K562 (cell line): ENCODE results near the gene DNAH5. TPM values are rescaled to one million over a fixed set of nuclear protein-coding genes. Genes with fewer than 3 reads are reported as not detected.

Experiments
- ATAC-seq: fragments of 200-7000 bp; cut with Tn5 transposase; 3 replicates; pipeline ENCODE4 v1.9.1; 2020; ENCODE audit warnings: moderate library complexity
- BruUV-seq: library from RNA; stranded (reverse); fragments of 400-500 nt; replicated peaks from 2 replicates; lab custom pipeline; 2021; lab: Mats Ljungman, UMichigan
- CTCF ChIA-PET: fragments of 300-600 bp; formaldehyde crosslinking; extraction: SDS; loops from one replicate; lab custom pipeline; 2021; ENCODE audit warnings: low intra/inter-chr PET ratio; lab: Yijun Ruan, JAX
- POLR2A ChIA-PET: fragments of 300-600, 350-650 bp; sonication (Branson Sonifier 250); formaldehyde crosslinking; extraction: SDS; loops from one replicate; lab custom pipeline; 2021; ENCODE audit warnings: antibody characterized with exemption, inconsistent platforms; lab: Yijun Ruan, JAX
- DNase-seq, 4 experiments: peaks; one replicate each; pipeline versions ENCODE4 v3.0.0 to v3.0.0-alpha.2; 2011 to 2018; ENCODE audit warnings: low spot score in 3 of 4, mixed read lengths in 3 of 4; ENCODE audit errors: extremely low read depth in 1 of 4
- FAIRE-seq: peaks from 2 replicates; lab custom pipeline; 2011; peaks lifted over from hg19 to GRCh38; lab: Jason Lieb, UNC
- H2AFZ ChIP-seq: 2 replicates; pipeline ENCODE4 v1.6.0; 2011; ENCODE audit warnings: low read depth, low read length, control low read depth, inconsistent platforms
- H3K27ac ChIP-seq: fragments of 200-600 bp; 3 replicates; pipeline ENCODE4 v1.8.0; 2011; ENCODE audit warnings: low read depth, mild to moderate bottlenecking, control low read depth, inconsistent platforms, low read length, moderate library complexity, mixed read lengths; ENCODE audit errors: extremely low read depth
- H3K27me3 ChIP-seq, 2 experiments: fragments of 300-600 bp in 1 of 2; 2 replicates in 1 of 2; 3 replicates in 1 of 2; pipeline versions ENCODE4 v1.6.0 to v1.8.0; 2011; ENCODE audit warnings: inconsistent platforms in 2 of 2, low read length in 2 of 2, mild to moderate bottlenecking in 1 of 2, mixed read lengths in 1 of 2, moderate library complexity in 1 of 2; ENCODE audit not compliant: control insufficient read depth in 2 of 2, insufficient read depth in 2 of 2
- H3K36me3 ChIP-seq: fragments of 300-600 bp; 3 replicates; pipeline ENCODE4 v1.8.0; 2011; ENCODE audit warnings: mild to moderate bottlenecking, low read length, inconsistent platforms; ENCODE audit not compliant: control insufficient read depth, insufficient read depth
- H3K4me1 ChIP-seq, 2 experiments: fragments of 200-600 bp in 1 of 2; replicated peaks in 1 of 2; 2 replicates in 1 of 2; 3 replicates in 1 of 2; pipeline versions ENCODE4 v1.5.1 to v1.8.0; 2011; ENCODE audit warnings: inconsistent platforms in 2 of 2, low read length in 2 of 2, mild to moderate bottlenecking in 1 of 2, mixed read lengths in 1 of 2, moderate library complexity in 1 of 2; ENCODE audit not compliant: control insufficient read depth in 2 of 2, insufficient read depth in 2 of 2
- H3K4me2 ChIP-seq: 2 replicates; pipeline ENCODE4 v1.6.1; 2011; ENCODE audit warnings: low read length, control low read depth, inconsistent platforms, mixed read lengths; ENCODE audit not compliant: insufficient read depth
- H3K4me3 ChIP-seq: fragments of 200-600 bp; sonication (generic), shearing (Covaris generic); 2 replicates; pipeline ENCODE4 v1.5.1; 2016; ENCODE audit warnings: control low read depth, inconsistent platforms
- H3K79me2 ChIP-seq: fragments of 200-600 bp; 3 replicates; pipeline ENCODE4 v1.8.0; 2011; ENCODE audit warnings: low read length, inconsistent platforms; ENCODE audit not compliant: control insufficient read depth, insufficient read depth
- H3K9ac ChIP-seq, 2 experiments: 2 replicates each; pipeline versions ENCODE4 v1.6.0 to v1.6.1; 2011; ENCODE audit warnings: low read depth in 2 of 2, low read length in 2 of 2, control low read depth in 1 of 2, inconsistent platforms in 1 of 2, mild to moderate bottlenecking in 1 of 2, mixed read lengths in 1 of 2; ENCODE audit not compliant: insufficient read depth in 1 of 2
- H3K9me1 ChIP-seq: one replicate; pipeline ENCODE4 v1.6.0; 2011; ENCODE audit warnings: inconsistent platforms, mild to moderate bottlenecking, low read length, moderate library complexity; ENCODE audit not compliant: control insufficient read depth, insufficient read depth
- H3K9me3 ChIP-seq: replicated peaks from 2 replicates; pipeline ENCODE4 v1.5.1; 2011; ENCODE audit warnings: low read depth, low read length, inconsistent platforms; ENCODE audit not compliant: control insufficient read depth, insufficient read depth
- H4K20me1 ChIP-seq: replicated peaks from 2 replicates; pipeline ENCODE4 v1.6.1; 2011; ENCODE audit warnings: low read length, inconsistent platforms, mixed read lengths; ENCODE audit not compliant: control insufficient read depth, insufficient read depth
- BHLHE40 ChIP-seq: IDR thresholded peaks from 2 replicates; pipeline ENCODE4 v1.6.1; 2011; ENCODE audit warnings: low read length, improper control_type of control experiment
- CGGBP1 ChIP-seq: fragments of 250-450 bp; sonication (Bioruptor Pico); IDR thresholded peaks from 2 replicates; pipeline ENCODE4 v1.9.0; 2021; ENCODE audit warnings: mild to moderate bottlenecking
- FOXJ2 ChIP-seq: fragments of 200-800 bp; sonication (Bioruptor generic); IDR thresholded peaks from 2 replicates; pipeline ENCODE4 v1.6.1; 2016; ENCODE audit warnings: missing genetic modification characterization, missing compliant biosample characterization
- HMGN3 ChIP-seq: IDR thresholded peaks from 2 replicates; pipeline ENCODE4 v1.6.1; 2011; ENCODE audit warnings: borderline replicate concordance, low read depth, mild to moderate bottlenecking, mixed read lengths, low read length; ENCODE audit not compliant: insufficient read length; ENCODE audit errors: extremely low read depth
- MCM2 ChIP-seq: fragments of 450-650 bp; IDR thresholded peaks from 2 replicates; pipeline ENCODE4 v1.6.1; 2017; ENCODE audit warnings: low read depth, mild to moderate bottlenecking
- MEF2D ChIP-seq: conservative IDR thresholded peaks from 2 replicates; pipeline ENCODE4 v1.6.1; 2016; ENCODE audit warnings: low read depth, missing genetic modification characterization, missing compliant biosample characterization
- POLR2B ChIP-seq: fragments of 450-650 bp; IDR thresholded peaks from 2 replicates; pipeline ENCODE4 v1.6.1; 2018; ENCODE audit warnings: low read depth; ENCODE audit not compliant: partially characterized antibody
- TEAD1 ChIP-seq, 2 experiments: fragments of 450-650 bp in 1 of 2; sonication (generic) in 1 of 2; formaldehyde crosslinking; IDR thresholded peaks; 2 replicates each; pipeline versions ENCODE4 v1.4.0 to v1.8.0; 2020 to 2022; ENCODE audit warnings: mild to moderate bottlenecking in 2 of 2, missing genetic modification reagents in 1 of 2
- TFAM ChIP-seq: fragments of 250-450 bp; sonication (Bioruptor Pico); conservative IDR thresholded peaks from 2 replicates; pipeline ENCODE4 v1.5.0; 2021; ENCODE audit warnings: mild to moderate bottlenecking, moderate library complexity
- WGBS: fragments of 100-300 bp; shearing (Covaris generic); methylation state at CpG from one replicate; pipeline ENCODE4 v1.1.6; 2016; ENCODE audit warnings: low coverage, mixed read lengths; ENCODE audit not compliant: insufficient coverage; ENCODE audit errors: missing lambda C conversion rate; 5-methylcytosine and 5-hydroxymethylcytosine counted together
- in situ Hi-C: fragments of 300-500 bp; cut with MboI; formaldehyde crosslinking; loops from 4 replicates; pipeline ENCODE4 v1.15.0; 2018; ENCODE audit warnings: inconsistent platforms, mixed read lengths
- intact Hi-C: fragments of 100-400 bp; cut with micrococcal nuclease; formaldehyde crosslinking; loops from 2 replicates; pipeline ENCODE4 v1.14.2; 2022
- polyA plus RNA-seq, 8 experiments: library from polyadenylated mRNA; depleted of rRNA in 4 of 8; stranded (reverse) in 5 of 8; unstranded in 3 of 8; fragments of >200 nt; fragmentation: Nextera tagmentation in 2 of 8; fragmentation: Illumina TruSeq in 1 of 8; extraction: Ambion mirVana in 2 of 8; extraction: Trizol in 1 of 8; gene quantifications; 2 replicates each; pipeline versions ENCODE4 v1.2.1 to v1.2.3, GENCODE V29; 2011 to 2014; ENCODE audit warnings: inconsistent platforms in 1 of 8, missing spikeins in 1 of 8
- total RNA-seq, 7 experiments: library from RNA; depleted of rRNA in 6 of 7; stranded (reverse); fragments of >200 nt in 6 of 7; fragmentation: Illumina TruSeq in 2 of 7; extraction: Trizol in 2 of 7; gene quantifications; 2 replicates each; pipeline versions ENCODE4 v1.2.1 to v1.2.3, GENCODE V29; 2011 to 2021; ENCODE audit warnings: low replicate concordance in 1 of 7

Gene DNAH5
- total and polyA plus RNA-seq, 9 of the 15 experiments (the other 6 are each of a cell fraction or from before 2014, with no cell fraction given), result 0.03 TPM; not detected in 8

- intact Hi-C loops, result no loop called here
- H3K79me2 ChIP-seq, result no peaks in the 10 kb centered on the region
- FAIRE-seq, result no peak
- DNase-seq, result no peak
- TF ChIP-seq BHLHE40 (no peak), FOXJ2 (tag) (no peak), TEAD1 (CRISPR knock-in tag; IDR thresholded peaks at IDR 0.05) (no peak), HMGN3 (no peak), CGGBP1 (CRISPR knock-in tag) (no peak), MCM2 (no peak), TFAM (CRISPR knock-in tag) (no peak), MEF2D (tag) (no peak), POLR2B (no peak)
- H3K36me3 ChIP-seq, result no peaks in the 10 kb centered on the region
- no peaks in the 10 kb centered on the region for H3K9me1 ChIP-seq
- no peak overlapping the region for H3K4me2 ChIP-seq
- CTCF ChIA-PET, result no interaction called here
- BruUV-seq, result no TSS peak
- ATAC-seq, result no peak
- H3K9ac ChIP-seq, result no peak overlapping the region
- in situ Hi-C loops, result no loop called here
- WGBS, result 0% methylated on average over 6 of the region's 6 CpGs
- no peak overlapping the region for H3K27ac ChIP-seq
- no peaks in the 10 kb centered on the region for H4K20me1 ChIP-seq
- no peaks in the 10 kb centered on the region for H3K9me3 ChIP-seq
- H3K4me1 ChIP-seq, result no peaks in the 10 kb centered on the region
- H3K27me3 ChIP-seq, result no peaks in the 10 kb centered on the region
- H2AFZ ChIP-seq, result no peak overlapping the region
- no peak overlapping the region for H3K4me3 ChIP-seq
- POLR2A ChIA-PET, result no interaction called here
These were observed 29.2 kb upstream of the DNAH5 start for GRCh38 chr5:13973724-13974123.
